GM19193 (cell line): ENCODE data around the gene RAET1E.

Experiments
- POLR2A ChIP-seq: IDR thresholded peaks from 4 replicates; pipeline ENCODE4 v1.6.1; 2011; ENCODE audit not compliant: insufficient read depth, insufficient read length; ENCODE audit errors: extremely low read depth

RAET1E gene

GRCh38 chr6:149877659-149878058 lies 20.3 kb downstream of the RAET1E start:
- no peak for TF ChIP-seq POLR2A

GRCh38 chr6:149876241-149876933 lies 21.5 kb downstream of the RAET1E start:
- no peak for TF ChIP-seq POLR2A

DNA sequence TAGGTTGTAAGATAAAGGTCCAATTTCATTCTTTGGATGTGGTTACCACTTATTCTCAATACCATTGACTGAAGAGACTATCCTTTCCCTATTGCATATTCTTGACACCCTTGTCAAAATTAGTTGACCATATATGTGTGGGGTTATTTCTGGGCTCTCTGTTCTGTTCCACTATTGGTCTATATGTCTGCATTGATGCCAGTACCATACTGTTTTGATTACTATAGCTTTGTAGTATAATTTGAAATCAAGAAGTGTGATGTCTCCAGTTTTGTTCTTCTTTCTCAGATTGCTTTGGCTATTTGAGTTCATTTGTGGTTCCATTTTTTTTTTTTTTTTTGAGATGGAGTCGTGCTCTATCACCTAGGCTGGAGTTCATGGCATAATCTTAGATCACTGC lies 25.7 kb downstream of the RAET1E start:
- no peak for TF ChIP-seq POLR2A

DNA sequence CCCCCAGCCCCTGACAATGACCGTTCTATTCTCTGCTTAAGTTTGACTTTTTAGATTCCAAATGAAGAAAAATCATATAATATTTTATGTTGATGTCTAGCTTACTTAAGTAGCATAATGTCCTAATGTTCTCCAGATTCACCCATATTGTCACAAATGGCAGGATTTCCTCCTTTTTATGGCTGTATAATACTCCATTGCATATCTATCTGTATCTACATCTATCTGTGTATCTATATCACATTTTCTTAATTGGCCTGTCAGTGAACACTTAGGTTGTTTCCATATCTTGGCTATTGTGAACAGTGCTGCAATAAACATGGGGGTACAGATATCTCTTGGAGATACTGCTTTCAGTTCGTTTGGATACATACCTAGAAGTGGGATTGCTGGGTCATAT lies 26.7 kb downstream of the RAET1E start:
- no peak for TF ChIP-seq POLR2A

- TF ChIP-seq POLR2A: no peak
Measured at GRCh38 chr6:149869275-149869892, 28.5 kb downstream of the RAET1E start.

DNA sequence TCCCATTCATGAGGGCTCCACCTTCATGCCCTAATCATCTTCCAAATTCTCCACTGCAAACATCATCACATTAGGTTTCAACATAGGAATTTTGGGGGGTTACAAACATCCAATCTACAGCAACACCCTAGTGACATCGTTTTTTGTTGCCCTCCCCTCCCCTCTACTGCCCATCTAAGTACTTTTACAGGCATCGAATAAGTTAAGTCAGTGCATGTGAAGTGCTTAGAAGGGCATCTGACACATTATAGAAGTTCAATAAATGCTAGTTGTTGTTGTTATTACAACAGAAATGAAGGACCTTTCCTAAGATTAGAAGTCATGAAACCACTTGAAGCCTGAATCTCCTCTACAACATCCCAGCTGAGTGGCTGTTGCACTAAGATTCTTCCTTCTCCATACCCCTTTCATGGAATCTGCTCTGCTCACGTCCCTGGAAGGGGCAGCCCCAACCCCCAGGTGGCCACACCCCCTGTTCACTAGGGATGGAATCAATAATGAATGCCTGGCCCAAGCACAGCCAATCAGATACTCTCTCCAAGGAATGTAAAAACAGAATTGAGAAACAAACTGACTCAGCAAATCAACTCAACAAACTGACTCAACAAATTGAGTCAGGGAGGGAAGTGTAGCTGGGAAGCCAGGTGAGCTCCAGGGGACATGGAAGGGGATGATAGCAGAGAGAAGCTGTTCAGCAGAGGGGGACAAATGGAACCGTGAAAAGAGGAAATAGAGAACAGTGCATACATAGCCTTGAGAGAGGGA lies 29.9 kb downstream of the RAET1E start:
- no peak for TF ChIP-seq POLR2A

DNA sequence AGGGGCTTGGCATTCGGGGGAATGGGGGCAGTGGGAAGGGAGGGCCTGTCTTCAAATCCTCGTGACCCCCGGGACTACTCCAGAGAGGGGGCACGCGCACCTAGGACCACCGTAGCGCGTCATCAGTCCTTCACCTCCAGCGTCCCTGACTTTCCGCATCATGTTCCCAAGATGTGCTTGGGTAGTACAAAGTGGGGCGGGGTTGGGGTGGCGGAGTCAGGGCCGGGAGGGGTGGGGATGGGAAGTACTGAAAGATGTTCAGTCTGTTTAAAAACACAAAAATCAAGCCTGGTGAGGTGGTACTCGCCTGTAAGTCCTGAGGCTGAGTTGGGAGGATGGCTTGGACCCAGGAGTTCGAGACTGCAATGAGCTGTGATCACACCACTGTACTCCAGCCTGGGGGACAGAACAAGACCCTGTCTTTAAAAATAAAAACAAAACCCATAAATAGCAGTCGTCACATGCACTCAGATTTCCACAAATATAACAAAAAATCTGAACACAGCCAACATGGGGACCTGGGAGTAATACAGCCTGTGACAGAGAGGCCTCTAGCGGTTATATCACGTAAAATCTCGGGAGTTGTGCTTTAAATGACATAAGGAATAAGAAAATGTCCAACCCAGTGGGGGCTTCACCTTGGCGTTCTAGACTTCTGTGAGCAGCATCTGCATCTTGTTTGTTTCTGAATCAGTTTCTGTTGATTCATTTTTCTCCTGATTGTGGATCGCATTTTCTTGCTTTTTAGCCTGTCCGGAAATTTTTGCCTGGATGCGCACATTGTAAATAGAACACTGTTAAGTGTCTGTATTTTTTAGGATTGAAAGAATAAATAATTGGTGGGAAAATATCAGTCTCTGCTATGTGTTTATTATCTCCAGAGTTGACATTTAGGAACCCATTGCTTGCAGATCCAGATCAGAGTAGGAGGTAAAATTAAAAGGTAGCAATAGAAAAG lies 33.1 kb downstream of the RAET1E start:
- TF ChIP-seq POLR2A: no peak

GRCh38 chr6:149863698-149864577 lies 34.0 kb downstream of the RAET1E start, which contains the start of gene LRP11:
Gene LRP11, minus strand, starts transcription at chr6:149864359. Its CDS starts 339 bp downstream, at chr6:149864020.
- no peak for TF ChIP-seq POLR2A

GRCh38 chr6:149862922-149863697 lies 34.8 kb downstream of the RAET1E start:
- TF ChIP-seq POLR2A: no peak

DNA sequence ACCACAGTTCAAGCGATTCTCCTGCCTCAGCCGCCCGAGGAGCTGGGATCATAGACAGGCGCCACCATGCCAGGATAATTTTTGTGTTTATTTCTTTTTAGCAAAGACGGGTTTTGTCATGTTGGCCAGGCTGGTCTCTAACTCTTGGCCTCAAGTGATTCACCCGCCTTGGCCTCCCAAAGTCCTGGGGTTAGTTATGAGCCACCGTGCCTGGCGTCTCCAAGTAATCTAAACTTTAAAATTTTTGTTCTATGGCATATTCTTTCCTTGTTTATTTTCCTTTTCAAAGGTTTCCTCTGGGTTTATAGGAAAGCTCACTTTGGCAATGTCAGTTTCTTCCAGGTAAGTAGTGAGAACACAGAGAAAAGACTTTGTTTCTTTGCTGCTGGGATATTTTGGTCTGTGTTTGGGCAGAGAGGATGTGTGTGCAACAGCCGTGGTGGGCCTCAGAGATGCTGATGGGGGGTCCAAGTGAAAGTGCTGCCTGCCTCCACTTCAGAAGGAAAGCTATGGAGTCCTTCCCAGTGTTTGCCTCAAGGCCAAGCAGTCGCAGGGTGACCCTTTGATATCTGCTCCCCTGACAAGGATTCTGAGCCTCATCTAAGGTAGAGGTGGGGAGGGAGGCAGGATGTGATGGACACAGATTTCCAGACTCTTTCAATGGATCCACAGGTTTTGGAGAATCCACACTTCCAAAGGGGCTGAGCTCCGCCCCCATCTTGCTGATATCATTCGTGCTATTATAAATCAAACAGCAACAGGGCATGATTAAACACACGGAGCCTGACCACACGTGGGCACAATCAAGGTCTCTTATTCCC lies 36.1 kb downstream of the RAET1E start:
- TF ChIP-seq POLR2A: no peak

DNA sequence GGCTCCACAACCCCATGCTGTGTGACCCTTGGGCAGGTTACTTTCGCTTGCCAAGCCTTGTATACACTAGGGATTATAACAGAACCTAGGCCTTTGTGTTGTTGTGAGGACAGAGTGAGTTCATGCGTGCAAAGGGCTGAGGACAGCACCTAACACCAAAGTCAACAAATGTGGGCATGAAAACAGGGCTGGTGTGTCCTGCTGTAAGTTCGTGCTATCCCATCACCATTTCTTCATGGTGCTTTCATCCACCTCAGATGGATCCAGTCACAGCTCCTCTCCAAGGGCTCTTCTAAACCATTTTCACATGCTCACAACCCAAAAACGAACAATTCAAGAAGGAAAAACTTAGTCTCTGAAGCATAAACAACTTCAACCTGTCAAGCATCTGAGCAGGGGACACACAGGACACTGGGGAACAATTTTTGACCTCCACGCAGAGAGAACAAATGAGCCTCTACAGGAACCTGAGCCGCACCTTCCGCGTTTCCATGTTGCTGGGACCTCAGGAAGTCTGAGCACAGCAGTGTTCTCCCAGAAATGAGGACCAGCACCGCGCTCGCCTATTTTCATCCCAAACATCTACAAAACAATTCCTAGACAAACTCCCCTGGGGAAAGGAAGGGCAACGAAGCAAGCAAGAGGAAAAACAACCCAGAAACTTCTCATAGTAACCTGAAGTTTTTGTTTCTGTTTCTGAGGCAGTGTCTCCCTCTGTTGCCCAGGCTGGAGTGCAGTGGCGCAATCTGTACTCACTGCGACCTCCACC lies 36.9 kb downstream of the RAET1E start:
- TF ChIP-seq POLR2A: no peak

DNA sequence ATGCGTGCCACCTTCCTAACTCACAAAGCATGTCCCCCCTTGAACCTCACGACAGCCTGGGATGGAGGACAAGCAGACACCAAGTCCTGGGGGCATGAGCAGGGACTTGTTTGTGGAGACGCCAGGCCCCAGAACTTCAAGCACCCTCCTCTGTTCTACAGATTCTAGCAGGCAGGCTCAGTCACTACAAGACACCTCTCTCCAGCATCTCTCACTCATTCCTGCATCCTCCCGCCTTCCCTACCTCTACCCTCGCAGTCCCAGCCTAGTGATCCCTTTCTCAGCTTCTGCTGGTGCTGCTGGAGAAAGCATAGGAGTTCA lies 37.4 kb downstream of the RAET1E start:
- TF ChIP-seq POLR2A: no peak
